ENCODE data around the gene FGFBP2. TPM values are rescaled to one million over a fixed set of nuclear protein-coding genes. Genes with fewer than 3 reads are reported as not detected.

The FGFBP2 gene
- total and polyA plus RNA-seq, 2 donors (not counting 1 experiment from before 2014, with no cell fraction given) = 0.59 to 0.82 TPM

GRCh38 chr4:15934259-15934658, 28.7 kb downstream of the FGFBP2 start:
- Histone ChIP-seq H3K79me2 (ENCODE audit: control insufficient read depth, insufficient read depth, low read length) (no peaks in the 10 kb centered on the region), H4K20me1 (ENCODE audit: control insufficient read depth, insufficient read depth, low read length, poor library complexity, severe bottlenecking) (no peaks in the 10 kb centered on the region), H3K9me3 (ENCODE audit: control extremely low read depth in 1 of 3, control insufficient read depth in 2 of 3, insufficient read depth in 1 of 3, low read length in 2 of 3) (no peaks in the 10 kb centered on the region), H3K4me2 (replicated peaks; ENCODE audit: low read depth, low read length, poor library complexity, severe bottlenecking) (no peak overlapping the region), H3K4me3 (ENCODE audit: control extremely low read depth in 1 of 5, extremely low read depth in 1 of 5, insufficient read depth in 1 of 5, low read depth in 2 of 5, low read length in 4 of 5) (no peak overlapping the region), H3K4me1 (ENCODE audit: control insufficient read depth in 2 of 2, insufficient read depth in 2 of 2, low read length in 2 of 2) (peaks cover 0 to 8% of the 10 kb centered on the region in 2 donors), H3K9ac (ENCODE audit: low read length) (no peak overlapping the region), H3K36me3 (replicated peaks in 1 of 2; ENCODE audit: control extremely low read depth in 1 of 2, control insufficient read depth in 1 of 2, extremely low read depth in 1 of 2, insufficient read depth in 2 of 2, low read length in 1 of 2) (no peaks in the 10 kb centered on the region), H2AFZ (ENCODE audit: insufficient read depth, low read depth, low read length, poor library complexity, severe bottlenecking) (no peak overlapping the region), H3K27me3 (replicated peaks in 1 of 4; ENCODE audit: control extremely low read depth in 1 of 4, control insufficient read depth in 3 of 4, insufficient read depth in 4 of 4, low read length in 3 of 4) (no peaks in the 10 kb centered on the region), H3K27ac (ENCODE audit: low read length in 2 of 2) (no peak overlapping the region)
- Mint-ChIP-seq H3K27me3 (peaks cover 3% of the 10 kb centered on the region), H3K4me3 (no peak overlapping the region), H3K9me3 (ENCODE audit: insufficient read depth) (no peaks in the 10 kb centered on the region), H3K4me1 (peaks cover 30% of the 10 kb centered on the region), H3K27ac (no peak overlapping the region)
- DNase-seq (no peak), ATAC-seq (ENCODE audit: low read depth) (no peak)
- CTCF ChIA-PET = interaction anchor here (1.2 kb wide), 1 partner anchor 51 kb away, joined by 3 read pairs; no protein-coding TSS in a partner anchor
- WGBS (ENCODE audit: insufficient coverage) = 71% methylated on average over 1 of the region's 3 CpGs
- TF ChIP-seq CTCF (IDR thresholded peaks at IDR 0.05) (no peak), EZH2 (IDR thresholded peaks at IDR 0.05; ENCODE audit: borderline replicate concordance, insufficient read depth, low read depth, low read length, poor library complexity, severe bottlenecking) (no peak)
- POLR2A ChIA-PET = no interaction called here
- intact Hi-C loops (cut with micrococcal nuclease) = no loop called here

DNA sequence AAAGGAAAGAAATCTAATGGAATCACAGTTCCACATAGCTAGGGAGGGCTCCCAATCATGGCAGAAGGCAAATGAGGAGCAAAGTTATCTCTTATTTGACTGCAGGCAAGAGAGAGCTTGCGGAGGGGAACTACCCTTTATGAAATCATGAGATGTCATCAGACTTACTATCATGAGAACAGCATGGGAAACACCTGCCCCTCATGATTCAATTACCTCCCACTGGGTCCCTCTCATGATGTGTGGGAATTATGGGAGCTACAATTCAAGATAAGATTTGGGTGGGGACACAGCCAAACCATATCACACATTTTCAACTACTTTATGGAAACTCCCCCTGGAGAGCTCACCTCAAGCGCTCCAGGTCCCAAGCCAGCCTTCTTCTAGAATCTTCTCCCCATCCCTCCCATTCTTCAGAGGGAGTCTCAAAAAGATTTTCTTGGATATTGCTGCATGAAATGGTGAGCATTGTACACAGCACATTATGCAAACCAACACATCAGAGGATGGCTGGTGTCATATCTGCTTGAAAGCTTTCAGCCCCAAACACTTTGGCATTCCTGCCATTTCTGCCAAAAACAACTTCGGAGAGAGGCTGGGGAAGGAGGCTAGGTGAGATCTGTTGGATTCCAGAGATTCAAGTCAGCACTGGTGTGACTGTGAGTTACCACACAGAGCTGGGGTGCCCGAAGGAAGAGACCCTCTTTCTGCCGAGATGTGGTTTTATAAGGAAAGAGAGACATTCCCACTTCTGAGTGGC, 31.3 kb downstream of the FGFBP2 start:
- no peaks in the 10 kb centered on the region for H4K20me1 ChIP-seq (ENCODE audit: control insufficient read depth, insufficient read depth, low read length, poor library complexity, severe bottlenecking)
- no peaks in the 10 kb centered on the region for H3K9me3 ChIP-seq (ENCODE audit: control extremely low read depth in 1 of 3, control insufficient read depth in 2 of 3, insufficient read depth in 1 of 3, low read length in 2 of 3)
- ChIA-PET CTCF (no interaction called here), POLR2A (no interaction called here)
- no peaks in the 10 kb centered on the region for H3K36me3 ChIP-seq (replicated peaks in 1 of 2; ENCODE audit: control extremely low read depth in 1 of 2, control insufficient read depth in 1 of 2, extremely low read depth in 1 of 2, insufficient read depth in 2 of 2, low read length in 1 of 2)
- H3K27ac Mint-ChIP-seq = no peak overlapping the region
- TF ChIP-seq EZH2 (IDR thresholded peaks at IDR 0.05; ENCODE audit: borderline replicate concordance, insufficient read depth, low read depth, low read length, poor library complexity, severe bottlenecking) (no peak), CTCF (IDR thresholded peaks at IDR 0.05) (no peak)
- peaks cover 0 to 8% of the 10 kb centered on the region in 2 donors for H3K4me1 ChIP-seq (ENCODE audit: control insufficient read depth in 2 of 2, insufficient read depth in 2 of 2, low read length in 2 of 2)
- peaks cover 30% of the 10 kb centered on the region for H3K4me1 Mint-ChIP-seq
- H2AFZ ChIP-seq (ENCODE audit: insufficient read depth, low read depth, low read length, poor library complexity, severe bottlenecking) = no peak overlapping the region
- no CpG with 5 or more reads among the region's 5 CpGs for WGBS (ENCODE audit: insufficient coverage)
- H3K27me3 Mint-ChIP-seq = no peaks in the 10 kb centered on the region
- H3K4me3 Mint-ChIP-seq = no peak overlapping the region
- no peaks in the 10 kb centered on the region for H3K79me2 ChIP-seq (ENCODE audit: control insufficient read depth, insufficient read depth, low read length)
- no peak overlapping the region for H3K4me3 ChIP-seq (ENCODE audit: control extremely low read depth in 1 of 5, extremely low read depth in 1 of 5, insufficient read depth in 1 of 5, low read depth in 2 of 5, low read length in 4 of 5)
- H3K9me3 Mint-ChIP-seq (ENCODE audit: insufficient read depth) = no peaks in the 10 kb centered on the region
- no peak for ATAC-seq (ENCODE audit: low read depth)
- H3K9ac ChIP-seq (ENCODE audit: low read length) = no peak overlapping the region
- no peaks in the 10 kb centered on the region for H3K27me3 ChIP-seq (replicated peaks in 1 of 4; ENCODE audit: control extremely low read depth in 1 of 4, control insufficient read depth in 3 of 4, insufficient read depth in 4 of 4, low read length in 3 of 4)
- no peak overlapping the region for H3K4me2 ChIP-seq (replicated peaks; ENCODE audit: low read depth, low read length, poor library complexity, severe bottlenecking)
- intact Hi-C loops (cut with micrococcal nuclease) = no loop called here
- peak; percentile 8 for DNase-seq
- no peak overlapping the region for H3K27ac ChIP-seq (ENCODE audit: low read length in 2 of 2)
